Fibroblast of skin of right biceps (primary cell): Measurements from ENCODE around the gene GANC.
"Not testable (repeated sequence)": the region's sequence is repeated elsewhere in the genome, so short reads cannot be mapped to it uniquely, and the experiment has no call there.

ENCODE experiments used
- DNase-seq: peaks from one replicate; pipeline ENCODE4 v3.0.0-alpha.2; 2013

Gene GANC, protein sequence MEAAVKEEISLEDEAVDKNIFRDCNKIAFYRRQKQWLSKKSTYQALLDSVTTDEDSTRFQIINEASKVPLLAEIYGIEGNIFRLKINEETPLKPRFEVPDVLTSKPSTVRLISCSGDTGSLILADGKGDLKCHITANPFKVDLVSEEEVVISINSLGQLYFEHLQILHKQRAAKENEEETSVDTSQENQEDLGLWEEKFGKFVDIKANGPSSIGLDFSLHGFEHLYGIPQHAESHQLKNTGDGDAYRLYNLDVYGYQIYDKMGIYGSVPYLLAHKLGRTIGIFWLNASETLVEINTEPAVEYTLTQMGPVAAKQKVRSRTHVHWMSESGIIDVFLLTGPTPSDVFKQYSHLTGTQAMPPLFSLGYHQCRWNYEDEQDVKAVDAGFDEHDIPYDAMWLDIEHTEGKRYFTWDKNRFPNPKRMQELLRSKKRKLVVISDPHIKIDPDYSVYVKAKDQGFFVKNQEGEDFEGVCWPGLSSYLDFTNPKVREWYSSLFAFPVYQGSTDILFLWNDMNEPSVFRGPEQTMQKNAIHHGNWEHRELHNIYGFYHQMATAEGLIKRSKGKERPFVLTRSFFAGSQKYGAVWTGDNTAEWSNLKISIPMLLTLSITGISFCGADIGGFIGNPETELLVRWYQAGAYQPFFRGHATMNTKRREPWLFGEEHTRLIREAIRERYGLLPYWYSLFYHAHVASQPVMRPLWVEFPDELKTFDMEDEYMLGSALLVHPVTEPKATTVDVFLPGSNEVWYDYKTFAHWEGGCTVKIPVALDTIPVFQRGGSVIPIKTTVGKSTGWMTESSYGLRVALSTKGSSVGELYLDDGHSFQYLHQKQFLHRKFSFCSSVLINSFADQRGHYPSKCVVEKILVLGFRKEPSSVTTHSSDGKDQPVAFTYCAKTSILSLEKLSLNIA (N-terminal part only)

DNA sequence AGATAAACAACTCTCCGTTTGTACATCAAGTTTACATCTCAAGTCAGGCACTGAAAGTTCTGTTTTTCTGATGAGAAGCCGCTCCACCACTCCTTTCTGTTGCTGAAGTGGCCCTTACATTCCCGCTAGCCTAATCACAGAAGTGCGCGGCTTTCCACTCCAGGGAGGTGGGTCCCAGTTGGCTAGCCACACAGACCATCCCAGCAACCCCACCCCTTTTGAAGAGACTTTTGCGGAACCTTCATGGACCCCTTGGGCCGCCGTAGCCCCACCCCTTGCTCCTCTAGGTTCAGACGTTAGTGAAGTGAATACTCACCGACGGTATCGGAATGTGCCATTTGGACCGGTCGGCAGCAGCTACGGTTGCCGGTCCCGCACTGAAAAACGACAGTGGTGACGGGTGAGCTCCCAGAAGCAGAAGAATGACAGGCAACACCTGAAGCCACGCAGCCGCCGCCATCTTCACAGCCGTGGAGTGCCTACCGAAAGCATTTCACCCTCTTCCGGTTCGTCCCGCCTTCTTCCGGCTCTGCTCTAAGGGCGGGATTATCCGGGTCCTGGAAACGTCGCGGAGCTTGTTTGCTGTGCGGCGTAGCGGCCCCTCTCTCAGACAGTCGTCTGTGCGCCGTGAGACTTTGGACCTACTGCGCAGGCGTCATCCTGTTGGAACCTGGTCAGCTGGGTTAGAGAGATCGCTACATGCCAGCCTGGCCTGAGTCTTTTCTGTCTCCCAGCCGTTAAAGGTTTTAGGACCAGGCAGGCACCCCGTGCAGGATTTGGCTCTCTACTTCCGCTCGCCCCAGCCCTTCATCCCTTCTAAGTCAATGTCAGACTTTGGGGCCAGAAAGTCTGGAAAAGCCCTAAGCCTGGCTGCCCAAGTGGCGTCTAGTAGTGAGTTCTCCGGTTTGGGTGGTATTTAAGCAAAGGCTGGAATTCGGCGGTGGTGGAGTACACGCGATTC, at the start of gene GANC, which contains the start of gene TMEM87A:
Gene GANC (plus strand): TSS at position 263 of the 961 bp plus-strand sequence. CDS start 1,281 bp downstream, outside the sequence.
Gene TMEM87A (minus strand): TSS at position 495 of the 961 bp plus-strand sequence. CDS start 35 bp downstream, at position 460.
- DNase-seq, result peak; percentile 99

DNA sequence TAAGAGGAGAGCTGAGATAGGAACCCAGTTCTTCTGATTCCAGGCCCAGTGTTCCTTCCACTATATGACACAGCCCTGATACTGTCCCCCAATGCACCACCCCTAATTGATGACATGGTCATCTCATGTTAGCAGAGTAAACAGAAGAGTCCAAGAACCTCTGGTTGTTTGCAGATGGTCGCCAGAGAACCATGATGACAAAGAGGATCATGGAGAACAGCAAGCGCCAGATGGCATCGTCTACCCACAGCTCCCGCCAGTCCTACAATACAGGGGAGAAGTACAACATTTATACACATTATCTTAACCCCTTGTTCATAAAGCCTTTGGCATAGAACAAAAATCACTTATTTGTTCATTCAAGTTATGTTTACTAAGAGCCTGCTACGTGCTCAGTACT, 46.4 kb upstream of the GANC start:
- no peak for DNase-seq

DNA sequence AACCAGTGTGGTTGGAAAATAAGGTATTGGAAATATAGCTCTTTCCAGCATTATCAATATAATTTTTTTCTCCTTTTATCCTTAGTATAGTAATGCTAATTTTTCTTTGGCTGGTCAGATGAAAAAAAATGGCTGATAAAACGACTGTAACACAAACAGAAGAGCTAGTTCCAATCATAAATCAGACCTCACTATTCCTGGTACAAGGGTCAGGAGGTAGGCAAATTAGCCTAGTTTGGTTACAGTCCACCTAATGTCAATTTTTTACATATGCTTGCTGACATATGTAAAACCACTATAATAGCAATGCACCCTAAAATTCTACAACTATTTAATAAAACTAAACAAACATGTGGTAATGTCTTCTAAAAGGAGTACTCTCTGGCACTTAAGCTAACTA, 45.0 kb upstream of the GANC start:
- no peak for DNase-seq

DNA sequence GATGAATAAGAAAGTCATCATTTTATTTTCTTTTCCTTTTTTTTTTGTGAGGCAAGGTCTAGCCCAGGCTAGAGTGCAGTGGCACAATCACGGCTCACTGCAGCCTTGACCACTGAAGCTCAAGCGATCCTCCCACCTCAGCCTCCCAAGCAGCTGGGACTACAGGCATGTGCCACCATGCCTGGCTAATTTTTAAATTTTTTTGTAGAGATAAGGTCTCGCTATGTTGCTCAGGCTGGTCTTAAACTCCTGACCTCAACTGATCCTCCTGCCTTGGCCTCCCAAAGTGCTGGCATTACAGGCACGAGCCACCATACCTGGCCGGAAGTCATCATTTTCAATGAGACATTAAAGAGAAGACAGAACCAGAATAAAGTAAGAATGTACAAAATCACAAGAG, 44.0 kb upstream of the GANC start:
- not testable (repeated sequence) for DNase-seq

DNA sequence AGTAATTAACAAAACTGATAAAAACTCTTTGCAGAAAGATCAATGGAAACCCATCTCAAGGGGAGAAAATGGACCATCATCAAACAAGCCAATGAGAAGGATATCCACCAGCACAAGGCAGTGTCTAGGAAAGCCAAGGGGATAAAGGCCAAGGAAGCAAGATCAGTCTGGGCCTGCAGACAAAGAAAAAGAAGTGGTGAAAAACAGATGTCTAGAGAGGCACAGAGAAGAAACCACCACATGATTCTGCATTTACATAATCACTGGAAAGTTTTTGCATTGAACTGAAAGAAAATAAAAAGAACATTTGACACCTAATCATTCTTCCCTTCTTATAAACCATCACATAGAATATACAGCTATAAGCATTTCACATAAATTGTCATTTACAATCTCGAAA, 41.9 kb upstream of the GANC start:
- no peak for DNase-seq

DNA sequence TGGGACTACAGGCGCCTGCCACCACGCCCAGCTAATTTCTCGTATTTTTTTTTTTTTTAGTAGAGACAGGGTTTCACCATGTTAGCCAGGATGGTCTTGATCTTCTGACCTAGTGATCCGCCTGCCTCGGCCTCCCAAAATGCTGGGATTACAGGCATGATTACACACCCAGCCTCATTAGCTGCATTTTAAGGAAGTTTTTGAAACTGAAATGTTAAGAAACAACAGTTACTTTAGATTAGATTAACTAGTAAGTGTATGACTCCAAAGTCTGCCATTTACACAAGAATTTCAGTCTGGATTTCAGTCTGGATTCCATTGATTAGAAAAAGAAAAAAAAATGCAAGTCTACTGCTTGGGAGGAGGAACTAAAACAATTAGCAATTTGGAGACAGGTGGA, 40.4 kb upstream of the GANC start:
- DNase-seq, result no peak

DNA sequence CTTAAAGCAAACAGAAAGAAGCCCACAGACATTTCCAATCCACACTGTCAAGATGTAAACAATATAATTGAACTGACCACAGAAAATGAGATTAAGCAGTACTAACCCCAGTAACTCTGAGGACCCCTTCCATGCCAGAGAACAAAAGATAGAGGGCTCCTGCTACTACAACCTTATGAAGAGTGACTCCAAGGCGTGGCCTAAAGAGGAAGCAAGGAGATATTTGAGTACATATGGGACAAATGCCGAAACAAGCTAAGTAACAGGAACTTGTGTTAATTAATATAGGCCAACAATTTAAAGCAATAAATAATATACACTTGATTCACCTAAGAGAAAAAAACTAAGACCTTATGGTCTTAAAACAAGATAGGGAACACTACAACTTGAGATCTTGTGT, 39.9 kb upstream of the GANC start:
- DNase-seq, result no peak

DNA sequence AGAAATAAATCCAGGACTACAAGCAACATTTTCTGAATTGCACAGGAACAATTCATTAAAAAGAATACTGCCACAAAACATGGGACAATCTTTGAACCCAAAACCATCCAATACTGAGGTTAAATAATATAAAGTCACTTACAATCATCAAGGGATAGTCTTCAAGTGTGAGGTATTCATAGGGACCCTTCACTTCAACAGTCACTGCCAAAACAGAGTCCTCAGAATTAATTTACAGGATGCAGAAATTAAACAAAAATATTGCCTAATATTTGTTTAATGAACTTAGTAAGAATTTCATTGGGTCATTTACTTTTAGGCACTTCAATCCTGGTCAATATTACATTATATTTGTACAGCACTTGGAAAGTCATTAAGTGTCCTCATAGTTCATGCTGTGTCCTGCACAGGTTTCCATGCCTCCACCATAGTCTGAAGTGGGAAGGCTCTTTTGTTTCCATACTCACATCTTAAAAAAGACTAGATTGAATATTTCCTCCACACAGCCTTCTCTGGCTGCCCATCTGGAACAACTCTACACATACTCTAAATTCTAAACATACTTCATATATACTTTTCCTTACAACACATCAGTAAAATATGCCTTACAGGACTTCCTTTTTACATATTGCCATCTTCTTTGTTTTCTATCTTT, 33.3 kb upstream of the GANC start:
- peak; percentile 45 for DNase-seq

DNA sequence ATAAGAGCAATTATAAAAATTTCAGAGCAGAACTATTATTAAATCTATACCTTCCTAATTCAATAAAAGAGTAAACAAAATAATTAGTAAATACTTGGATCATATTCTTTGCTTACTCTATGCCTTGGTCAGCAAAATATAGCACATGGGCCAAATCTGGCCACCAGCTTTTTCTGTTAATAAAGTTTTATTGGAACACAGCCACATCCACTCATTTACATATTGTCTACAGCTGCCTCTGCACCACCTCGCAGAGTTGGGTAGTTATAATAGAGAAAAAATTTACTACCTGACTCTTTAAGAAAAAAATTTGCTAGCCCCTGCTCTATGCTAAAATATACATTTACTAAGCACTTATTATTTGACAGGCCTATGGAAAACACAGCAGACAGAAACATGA, 32.2 kb upstream of the GANC start:
- no peak for DNase-seq

DNA sequence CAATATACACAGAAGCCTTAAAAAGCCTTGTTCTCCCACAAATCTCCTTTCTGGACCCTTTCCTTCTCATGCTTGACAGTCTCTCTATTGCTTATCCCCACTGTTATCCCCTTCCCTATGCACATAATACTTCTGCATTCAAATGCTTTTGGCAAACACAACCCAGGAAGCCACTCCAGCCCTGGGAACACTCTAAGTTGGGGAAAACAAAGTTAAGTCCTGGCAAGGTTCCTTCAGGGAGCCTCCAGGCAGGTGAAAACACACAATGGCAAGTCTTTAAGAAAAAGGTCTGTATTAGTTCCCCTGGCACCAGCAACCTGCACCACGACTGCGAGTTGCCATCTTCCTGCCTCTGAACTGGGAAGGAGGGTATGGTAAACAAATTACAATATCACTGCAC, 19.7 kb upstream of the GANC start:
- no peak for DNase-seq

DNA sequence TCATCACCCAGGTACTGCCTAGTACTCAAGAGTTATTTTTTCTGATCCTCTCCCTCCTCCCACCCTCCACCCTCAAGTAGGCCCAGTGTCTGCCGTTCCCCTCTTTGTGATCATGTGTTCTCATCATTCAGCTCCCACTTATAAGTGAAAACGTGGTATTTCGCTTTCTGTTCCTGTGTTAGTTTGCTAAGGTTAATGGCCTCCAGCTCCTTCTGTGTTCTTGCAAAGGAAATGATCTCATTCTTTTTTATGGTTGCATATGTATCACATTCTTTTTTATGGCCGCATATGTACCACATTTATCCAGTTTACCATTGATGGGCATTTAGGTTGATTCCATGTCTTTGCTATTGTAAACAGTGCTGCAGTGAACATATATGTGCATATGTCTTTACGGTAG, 8.2 kb upstream of the GANC start:
- DNase-seq, result no peak

DNA sequence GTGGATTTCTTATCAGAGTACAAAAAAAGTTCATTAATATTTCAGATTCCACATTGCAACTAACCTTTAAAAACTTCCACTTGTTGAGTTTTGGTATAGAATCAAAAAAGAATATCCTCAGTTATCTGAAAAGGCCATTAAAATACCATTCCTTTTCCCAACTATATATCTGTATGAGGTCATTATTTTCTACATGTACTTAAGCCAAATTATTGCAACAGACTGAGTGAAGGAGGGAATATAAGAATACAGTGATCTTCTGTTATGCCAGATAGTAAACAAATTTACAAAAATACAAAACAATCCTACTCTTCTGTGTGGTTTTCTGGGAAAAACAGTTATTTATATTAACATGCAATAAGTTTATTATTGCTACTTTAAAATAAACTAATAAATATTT, 5.7 kb upstream of the GANC start:
- DNase-seq, result no peak

DNA sequence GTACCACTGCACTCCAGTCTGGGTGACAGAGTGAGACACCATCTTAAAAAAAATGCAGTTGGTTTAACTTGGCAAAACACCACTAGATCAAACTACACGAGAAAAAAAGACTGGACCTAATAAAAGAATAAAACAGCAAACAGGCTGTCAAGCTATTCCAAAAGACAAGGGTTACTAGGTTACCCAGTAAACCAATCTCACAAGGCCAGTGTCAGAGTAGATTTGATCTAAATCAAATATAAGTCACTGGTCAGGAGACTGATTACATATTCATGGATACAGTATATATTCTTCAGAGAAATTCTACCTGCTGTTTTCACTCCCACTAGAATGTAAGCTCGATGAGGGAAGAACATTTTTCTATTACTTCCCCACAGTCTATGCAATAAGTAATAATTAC, 2.5 kb upstream of the GANC start:
- no peak for DNase-seq

DNA sequence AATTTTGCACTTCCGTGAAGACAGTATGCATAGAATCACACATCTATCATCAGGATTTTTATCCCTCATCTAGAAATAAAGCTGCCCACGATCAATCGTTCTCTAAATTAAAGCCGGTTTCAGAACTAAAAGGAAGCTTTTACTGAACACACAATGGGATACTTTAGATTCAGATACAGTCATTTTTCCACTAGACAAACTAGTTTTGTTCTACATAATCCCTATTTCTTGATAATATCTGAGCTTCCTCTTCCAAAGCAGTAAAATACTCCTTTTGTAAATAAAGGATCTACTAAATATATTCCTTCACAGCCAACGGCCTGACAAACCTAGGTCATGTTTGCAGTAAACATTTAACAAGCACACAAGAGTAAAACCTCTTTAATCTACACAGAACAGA, 2.0 kb upstream of the GANC start:
- DNase-seq, result no peak

DNA sequence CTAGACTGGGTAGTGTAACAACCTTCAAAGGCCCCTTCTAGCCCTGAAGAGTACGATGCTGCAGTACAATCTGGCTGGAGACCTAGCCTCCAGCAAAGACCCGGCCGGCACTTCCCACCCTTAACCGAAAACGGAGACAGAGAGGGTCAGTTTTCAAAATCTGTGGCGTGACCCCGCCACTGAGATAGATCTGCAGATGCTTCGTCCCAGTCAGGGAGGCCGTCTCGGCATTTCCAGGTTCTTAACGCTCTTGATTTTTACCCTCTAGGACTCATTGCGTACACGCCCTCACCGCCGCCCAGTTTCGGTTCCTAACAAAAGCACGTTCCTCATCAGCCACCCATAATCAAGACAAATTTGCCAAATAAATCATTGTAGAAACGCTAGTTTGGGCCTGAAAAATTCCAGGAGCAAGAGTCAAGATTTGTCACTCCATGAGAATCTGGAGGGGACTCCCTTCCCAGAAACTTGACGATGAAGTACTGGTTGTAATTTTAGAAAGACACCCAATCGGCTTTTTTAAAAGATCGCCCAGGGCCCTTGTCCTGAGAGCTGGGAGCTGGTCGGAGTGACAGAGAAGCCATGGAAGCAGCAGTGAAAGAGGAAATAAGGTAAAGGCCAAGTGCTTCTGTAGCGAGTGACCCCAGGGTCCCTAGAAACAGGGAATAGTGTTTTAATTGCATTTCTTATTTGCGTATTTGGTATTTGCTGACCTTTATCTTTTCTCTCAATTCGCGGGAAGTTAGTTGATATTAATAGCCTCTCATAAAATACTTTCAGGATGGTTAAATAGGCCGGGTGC, 1.1 kb downstream of the GANC start:
- peak; percentile 87 for DNase-seq

DNA sequence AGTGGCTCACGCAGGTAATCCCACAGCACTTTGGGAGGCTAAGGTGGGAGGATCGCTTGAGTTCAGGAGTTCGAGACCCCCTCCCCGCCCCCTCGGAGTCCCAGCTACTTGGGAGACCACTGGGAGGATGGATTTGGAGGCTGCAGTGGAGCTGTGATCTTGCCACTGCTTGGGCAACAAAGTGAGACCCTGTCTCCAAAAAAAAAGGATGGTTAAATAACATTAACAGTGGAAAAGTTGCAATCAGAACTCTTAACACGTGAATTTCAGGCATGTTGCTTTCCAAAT, 1.6 kb downstream of the GANC start:
- no peak for DNase-seq

DNA sequence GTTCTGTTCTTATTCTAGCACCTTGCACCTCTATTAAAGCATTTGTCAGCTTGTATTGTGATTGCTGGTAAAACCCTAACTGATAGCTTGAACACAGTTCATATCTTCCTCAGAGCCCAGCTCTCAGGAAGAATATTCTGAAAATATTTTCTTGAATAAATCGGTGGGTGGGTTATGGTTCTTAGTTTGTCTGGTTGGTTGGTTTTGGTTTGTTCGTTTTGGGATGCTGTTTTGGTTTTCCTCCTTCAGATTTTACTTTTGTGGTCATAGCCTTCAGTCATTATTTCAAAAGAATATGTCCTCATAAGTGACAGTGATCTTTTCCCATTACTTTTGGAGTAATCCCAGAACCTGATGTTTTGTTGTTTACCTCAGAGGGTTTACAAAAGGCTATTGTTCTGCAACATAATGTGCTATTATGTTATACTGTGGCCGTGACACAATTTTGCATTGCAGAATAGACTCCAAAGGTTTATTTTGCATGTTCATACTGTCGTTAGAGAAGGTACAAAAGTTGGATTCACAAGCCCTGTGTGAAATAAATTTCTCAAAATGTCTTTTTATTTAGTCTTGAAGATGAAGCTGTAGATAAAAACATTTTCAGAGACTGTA, 2.9 kb downstream of the GANC start:
- DNase-seq, result no peak

DNA sequence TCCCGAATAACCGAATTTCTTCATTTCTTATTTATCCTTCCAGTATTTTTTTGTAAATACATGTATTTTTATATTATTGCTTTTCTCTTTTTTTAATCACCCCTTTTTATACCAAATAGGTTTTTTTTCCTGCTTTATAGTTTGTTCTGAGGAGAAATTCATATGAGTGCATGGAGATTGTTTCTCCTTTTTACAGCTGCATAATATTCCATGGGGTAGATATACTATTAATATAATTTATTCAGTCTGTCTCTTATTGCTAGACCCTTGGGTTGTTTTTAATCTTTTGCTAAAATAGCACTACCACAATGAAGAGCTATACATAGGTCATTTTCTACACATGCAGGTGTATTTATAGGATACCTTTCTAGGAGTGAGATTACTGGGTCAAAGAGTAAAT, 3.8 kb downstream of the GANC start:
- DNase-seq, result no peak

DNA sequence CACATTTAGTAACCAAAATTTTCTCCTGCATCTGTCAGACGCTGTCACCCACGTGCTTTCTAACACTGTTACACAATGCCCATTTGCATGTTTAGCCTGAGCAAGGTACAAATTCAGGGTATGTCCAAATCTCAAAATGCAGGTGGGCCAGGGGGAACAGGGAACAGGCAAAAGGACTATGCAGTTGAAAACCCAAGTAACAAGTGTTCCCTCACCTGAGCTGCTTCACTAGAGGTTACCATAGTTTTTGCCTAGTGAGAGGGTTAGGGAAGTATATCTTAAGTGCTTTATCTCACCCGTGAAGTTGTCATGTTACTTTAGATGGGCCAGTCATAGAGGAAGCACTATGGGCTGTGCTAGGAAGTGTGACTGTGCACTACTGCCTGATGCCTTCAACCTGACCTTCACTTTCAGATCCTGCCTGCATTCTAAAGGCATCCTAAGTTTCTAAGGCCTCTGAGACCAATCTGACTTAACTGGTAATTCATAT, 6.3 kb downstream of the GANC start:
- no peak for DNase-seq

DNA sequence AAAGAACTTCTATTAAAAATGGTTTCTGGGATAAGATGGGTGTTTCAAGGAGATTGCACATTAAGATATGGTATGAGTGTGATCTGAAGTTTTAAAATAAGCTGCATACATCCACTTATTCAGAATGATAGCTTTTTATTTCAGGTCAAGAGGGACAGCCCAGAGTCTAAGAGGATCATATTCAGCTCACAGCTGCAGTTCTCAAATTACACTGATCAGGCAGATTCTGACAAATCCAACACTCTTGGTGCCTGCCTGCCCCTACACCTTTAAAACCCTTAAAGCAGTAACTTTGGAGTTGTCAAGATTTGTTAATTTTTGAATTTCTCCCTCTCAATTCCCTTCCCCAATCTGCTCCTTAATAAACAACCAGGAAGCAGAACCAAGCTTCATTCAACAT, 9.3 kb downstream of the GANC start:
- DNase-seq, result no peak

DNA sequence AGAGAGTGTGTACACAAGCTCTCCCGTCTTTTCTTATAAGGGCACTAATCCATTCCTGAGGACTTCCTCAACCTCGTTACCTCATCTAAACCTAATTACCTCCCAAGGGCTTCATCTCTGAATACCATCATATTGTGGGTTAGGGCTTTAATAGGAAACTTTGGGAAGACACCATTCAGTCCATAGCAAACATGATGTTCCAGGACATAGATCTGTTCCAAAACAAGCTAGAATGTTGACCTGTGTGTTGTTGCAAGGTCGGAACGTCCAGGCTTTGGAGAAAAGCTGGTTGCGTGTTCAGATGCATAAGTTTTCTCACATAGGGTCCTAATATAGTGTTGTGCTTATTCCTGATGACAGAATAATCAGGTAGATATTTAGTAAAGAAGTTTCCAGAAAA, 9.9 kb downstream of the GANC start:
- DNase-seq, result no peak
